Breast epithelium (tissue), 4 donors: ENCODE data around the gene BLNK. TPM values are rescaled to one million over a fixed set of nuclear protein-coding genes. Genes with fewer than 3 reads are reported as not detected.

Experiments
- DNase-seq, 2 donors: peaks; one replicate each; pipeline ENCODE4 v3.0.0-alpha.2; 2019; ENCODE audit warnings: low spot score in 2 of 2
- H3K27ac ChIP-seq, 2 donors: fragments of 200-600 bp; sonication (generic) in 1 of 2; one replicate each; pipeline ENCODE4 v1.5.1; 2016 to 2019; ENCODE audit warnings: mild to moderate bottlenecking in 1 of 2
- H3K27me3 ChIP-seq, 2 donors: fragments of 200-600 bp; sonication (generic) in 1 of 2; one replicate each; pipeline versions ENCODE4 v1.5.1 to v1.6.0; 2017 to 2019; ENCODE audit warnings: control low read depth in 1 of 2, mild to moderate bottlenecking in 1 of 2
- H3K36me3 ChIP-seq: fragments of 200-600 bp; one replicate; pipeline ENCODE4 v1.5.1; 2019
- H3K4me1 ChIP-seq, 2 donors: fragments of 200-600 bp; sonication (generic); one replicate each; pipeline ENCODE4 v1.5.1; 2016 to 2019; ENCODE audit warnings: control low read depth in 1 of 2
- H3K4me3 ChIP-seq, 3 donors: fragments of 200-600 bp; sonication (generic); 1 replicate in 2 of 3; 2 replicates in 1 of 3; pipeline ENCODE4 v1.5.1; 2016 to 2019; ENCODE audit warnings: mild to moderate bottlenecking in 3 of 3, moderate library complexity in 2 of 3
- H3K9me3 ChIP-seq, 2 donors: fragments of 200-600 bp; sonication (generic) in 1 of 2; one replicate each; pipeline ENCODE4 v1.5.1; 2016 to 2019; ENCODE audit warnings: control low read depth in 1 of 2
- POLR2A ChIP-seq: fragments of 450-650 bp; IDR thresholded peaks from one replicate; pipeline ENCODE4 v1.6.1; 2016; ENCODE audit warnings: antibody characterized with exemption, mild to moderate bottlenecking, moderate library complexity
- POLR2AphosphoS5 ChIP-seq, 3 donors: sonication (generic); formaldehyde crosslinking; IDR thresholded peaks; one replicate each; pipeline ENCODE4 v1.6.1; 2017; ENCODE audit warnings: antibody characterized with exemption in 3 of 3
- intact Hi-C: fragments of 100-400 bp; cut with DNase I; formaldehyde crosslinking; loops from one replicate; pipeline ENCODE4 v1.15.1; 2023; ENCODE audit warnings: low total_unique reads
- total RNA-seq, 3 donors: library from RNA; depleted of rRNA; stranded (reverse); fragments of >200 nt; gene quantifications; one replicate each; pipeline ENCODE4 v1.1.0, GENCODE V29; 2016
- TF ChIP-seq, protein P1 (sequence below), 3 donors: fragments of 450-650 bp; IDR thresholded peaks; one replicate each; pipeline ENCODE4 v1.5.1; 2016 to 2017; ENCODE audit warnings: antibody characterized with exemption in 3 of 3, mild to moderate bottlenecking in 3 of 3, moderate library complexity in 3 of 3

Gene BLNK
- total RNA-seq, 3 donors from 2014 or later: 2.9 to 16.0 (median 13.4) TPM

DNA sequence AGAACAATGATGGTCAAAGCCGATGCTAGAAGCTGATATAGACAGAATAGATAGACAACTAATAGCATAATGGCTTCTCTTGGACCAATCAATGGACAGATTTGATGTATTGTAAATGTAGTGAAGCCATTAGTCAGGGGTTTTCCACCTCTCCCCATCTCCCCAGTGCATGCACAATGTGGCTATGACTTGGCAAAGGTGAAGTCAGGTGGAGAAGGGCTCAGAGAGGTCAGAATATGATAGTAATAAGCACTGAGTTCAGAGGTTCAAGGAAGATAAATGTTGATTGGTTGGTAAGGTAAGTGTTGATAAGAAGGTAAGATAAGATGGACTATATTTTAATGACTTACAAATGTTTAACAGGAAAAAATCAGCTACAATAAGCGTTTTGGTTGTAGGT is 28.5 kb downstream of the BLNK start:
- H3K27me3 ChIP-seq: no peaks in the 10 kb centered on the region
- DNase-seq: no peak
- intact Hi-C loops: no loop called here
- H3K4me1 ChIP-seq: no peaks in the 10 kb centered on the region
- no peaks in the 10 kb centered on the region for H3K36me3 ChIP-seq
- H3K9me3 ChIP-seq: no peaks in the 10 kb centered on the region
- H3K27ac ChIP-seq: no peak overlapping the region
- H3K4me3 ChIP-seq: no peak overlapping the region
- TF ChIP-seq, protein P1, sequence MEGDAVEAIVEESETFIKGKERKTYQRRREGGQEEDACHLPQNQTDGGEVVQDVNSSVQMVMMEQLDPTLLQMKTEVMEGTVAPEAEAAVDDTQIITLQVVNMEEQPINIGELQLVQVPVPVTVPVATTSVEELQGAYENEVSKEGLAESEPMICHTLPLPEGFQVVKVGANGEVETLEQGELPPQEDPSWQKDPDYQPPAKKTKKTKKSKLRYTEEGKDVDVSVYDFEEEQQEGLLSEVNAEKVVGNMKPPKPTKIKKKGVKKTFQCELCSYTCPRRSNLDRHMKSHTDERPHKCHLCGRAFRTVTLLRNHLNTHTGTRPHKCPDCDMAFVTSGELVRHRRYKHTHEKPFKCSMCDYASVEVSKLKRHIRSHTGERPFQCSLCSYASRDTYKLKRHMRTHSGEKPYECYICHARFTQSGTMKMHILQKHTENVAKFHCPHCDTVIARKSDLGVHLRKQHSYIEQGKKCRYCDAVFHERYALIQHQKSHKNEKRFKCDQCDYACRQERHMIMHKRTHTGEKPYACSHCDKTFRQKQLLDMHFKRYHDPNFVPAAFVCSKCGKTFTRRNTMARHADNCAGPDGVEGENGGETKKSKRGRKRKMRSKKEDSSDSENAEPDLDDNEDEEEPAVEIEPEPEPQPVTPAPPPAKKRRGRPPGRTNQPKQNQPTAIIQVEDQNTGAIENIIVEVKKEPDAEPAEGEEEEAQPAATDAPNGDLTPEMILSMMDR (IDR thresholded peaks at IDR 0.05): no peak
- no peak for TF ChIP-seq POLR2A
- TF ChIP-seq POLR2AphosphoS5 (IDR thresholded peaks at IDR 0.05): no peak

- H3K27me3 ChIP-seq: no peaks in the 10 kb centered on the region
- TF ChIP-seq, protein P1 (IDR thresholded peaks at IDR 0.05): no peak
- TF ChIP-seq POLR2A (no peak), POLR2AphosphoS5 (IDR thresholded peaks at IDR 0.05) (no peak)
- intact Hi-C loops: no loop called here
- H3K9me3 ChIP-seq: no peaks in the 10 kb centered on the region
- H3K4me1 ChIP-seq: no peaks in the 10 kb centered on the region
- H3K27ac ChIP-seq: no peak overlapping the region
- no peak for DNase-seq
- H3K36me3 ChIP-seq: no peaks in the 10 kb centered on the region
- no peak overlapping the region for H3K4me3 ChIP-seq
These were observed 32.4 kb downstream of the BLNK start for GRCh38 chr10:96238646-96239623.

- TF ChIP-seq POLR2A: no peak
- no peak for TF ChIP-seq POLR2AphosphoS5 (IDR thresholded peaks at IDR 0.05)
- TF ChIP-seq, protein P1 (IDR thresholded peaks at IDR 0.05): no peak
- Histone ChIP-seq H3K4me3 (no peak overlapping the region), H3K36me3 (no peaks in the 10 kb centered on the region), H3K4me1 (no peaks in the 10 kb centered on the region), H3K27ac (no peak overlapping the region), H3K9me3 (no peaks in the 10 kb centered on the region), H3K27me3 (no peaks in the 10 kb centered on the region)
- no peak for DNase-seq
- intact Hi-C loops: no loop called here
These were observed 34.5 kb downstream of the BLNK start for GRCh38 chr10:96236876-96237275.

- Histone ChIP-seq H3K36me3 (no peaks in the 10 kb centered on the region), H3K4me1 (no peaks in the 10 kb centered on the region), H3K4me3 (no peak overlapping the region), H3K27ac (no peak overlapping the region), H3K27me3 (no peaks in the 10 kb centered on the region), H3K9me3 (no peaks in the 10 kb centered on the region)
- no peak for DNase-seq
- TF ChIP-seq POLR2AphosphoS5 (IDR thresholded peaks at IDR 0.05): no peak
- TF ChIP-seq POLR2A: no peak
- TF ChIP-seq, protein P1 (IDR thresholded peaks at IDR 0.05): no peak
- intact Hi-C loops: no loop called here
These were observed 35.3 kb downstream of the BLNK start for GRCh38 chr10:96236090-96236478.

DNA sequence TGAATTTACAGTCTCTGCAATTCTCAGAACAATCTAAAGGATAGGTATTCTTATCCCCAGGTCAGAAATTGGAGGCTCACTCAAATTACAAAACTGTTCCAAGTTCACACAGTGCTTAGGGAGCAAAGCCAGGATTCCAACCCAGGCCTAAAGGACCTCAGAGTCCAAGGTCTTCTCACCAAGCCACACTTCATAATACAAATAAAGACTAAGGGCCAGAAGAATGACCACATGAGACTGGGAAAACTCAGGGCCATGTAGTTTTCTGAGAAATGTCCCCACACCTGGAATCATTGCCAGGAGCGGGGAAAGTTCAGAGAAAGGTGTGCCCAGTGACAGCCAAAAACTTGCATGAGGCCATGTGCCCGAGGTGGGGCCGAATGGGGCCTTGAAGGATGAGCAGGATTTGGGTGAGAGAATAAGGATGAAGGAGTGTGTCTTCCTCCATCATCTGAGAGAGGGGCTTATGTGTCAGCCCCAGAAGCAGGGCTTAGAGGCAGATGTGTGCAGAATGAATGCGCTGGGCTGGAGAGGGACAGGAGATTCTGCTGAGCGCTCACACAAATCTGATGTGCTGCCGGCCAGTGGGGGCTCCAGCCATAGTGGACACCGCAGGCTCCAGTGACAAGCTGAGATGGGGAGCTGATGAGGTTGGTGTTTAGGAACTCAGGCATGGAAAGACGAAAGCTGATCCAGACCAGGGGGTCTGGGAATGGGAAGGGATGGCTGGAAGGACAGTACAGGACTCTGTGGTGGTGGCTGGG is 35.9 kb downstream of the BLNK start:
- intact Hi-C loops: no loop called here
- DNase-seq: no peak
- TF ChIP-seq POLR2A: no peak
- TF ChIP-seq POLR2AphosphoS5 (IDR thresholded peaks at IDR 0.05): no peak
- TF ChIP-seq, protein P1 (IDR thresholded peaks at IDR 0.05): no peak

More for the DNA sequence above, 35.9 kb downstream of the BLNK start:
- Histone ChIP-seq H3K27ac (no peak overlapping the region), H3K27me3 (no peaks in the 10 kb centered on the region), H3K36me3 (no peaks in the 10 kb centered on the region), H3K9me3 (no peaks in the 10 kb centered on the region), H3K4me3 (no peak overlapping the region), H3K4me1 (no peaks in the 10 kb centered on the region)
